ENCODE measurements around the gene PIWIL4.
"Not testable (repeated sequence)": the region's sequence is repeated elsewhere in the genome, so short reads cannot be mapped to it uniquely, and the experiment has no call there.

Gene PIWIL4

GRCh38 chr11:94638301-94638901 is 71.2 kb downstream of the PIWIL4 start:
- peak in 1 of 2 experiments; percentile 15 for DNase-seq (ENCODE audit: low read depth in 2 of 2)

GRCh38 chr11:94638902-94639373 is 71.8 kb downstream of the PIWIL4 start:
- peak in 1 of 2 experiments; percentile 17 for DNase-seq (ENCODE audit: low read depth in 2 of 2)

GRCh38 chr11:94639901-94640721 is 72.9 kb downstream of the PIWIL4 start:
- DNase-seq (ENCODE audit: low read depth in 2 of 2): no peak

GRCh38 chr11:94641167-94641761 is 74.1 kb downstream of the PIWIL4 start:
- no peak for DNase-seq (ENCODE audit: low read depth in 2 of 2)

GRCh38 chr11:94643186-94643585 is 76.0 kb downstream of the PIWIL4 start:
- not testable (repeated sequence) for DNase-seq (ENCODE audit: low read depth in 2 of 2)

GRCh38 chr11:94647926-94648325 is 80.8 kb downstream of the PIWIL4 start:
- DNase-seq (ENCODE audit: low read depth in 2 of 2): no peak

GRCh38 chr11:94648789-94649188 is 81.6 kb downstream of the PIWIL4 start:
- no peak for DNase-seq (ENCODE audit: low read depth in 2 of 2)

- DNase-seq (ENCODE audit: low read depth in 2 of 2): no peak
These were observed 82.1 kb downstream of the PIWIL4 start for GRCh38 chr11:94649254-94649653.

- DNase-seq (ENCODE audit: low read depth in 2 of 2): no peak
These were observed 82.9 kb downstream of the PIWIL4 start for GRCh38 chr11:94649964-94650623.

- peak; percentile 87 to 88 for DNase-seq (ENCODE audit: low read depth in 2 of 2)
These were observed 83.6 kb downstream of the PIWIL4 start for GRCh38 chr11:94650756-94651155.

GRCh38 chr11:94652735-94653284 is 85.6 kb downstream of the PIWIL4 start:
- DNase-seq (ENCODE audit: low read depth in 2 of 2): no peak

- no peak for DNase-seq (ENCODE audit: low read depth in 2 of 2)
These were observed 86.4 kb downstream of the PIWIL4 start for GRCh38 chr11:94653561-94653960.

- no peak for DNase-seq (ENCODE audit: low read depth in 2 of 2)
These were observed 87.0 kb downstream of the PIWIL4 start for GRCh38 chr11:94654201-94654600.

GRCh38 chr11:94655291-94655690 is 88.1 kb downstream of the PIWIL4 start:
- no peak for DNase-seq (ENCODE audit: low read depth in 2 of 2)

- no peak for DNase-seq (ENCODE audit: low read depth in 2 of 2)
These were observed 88.8 kb downstream of the PIWIL4 start for GRCh38 chr11:94655956-94656355.

- DNase-seq (ENCODE audit: low read depth in 2 of 2): peak in 1 of 2 experiments; percentile 6
These were observed 89.8 kb downstream of the PIWIL4 start for GRCh38 chr11:94656968-94657367.

GRCh38 chr11:94657629-94658028 is 90.5 kb downstream of the PIWIL4 start:
- no peak for DNase-seq (ENCODE audit: low read depth in 2 of 2)

GRCh38 chr11:94658386-94658785 is 91.2 kb downstream of the PIWIL4 start:
- no peak for DNase-seq (ENCODE audit: low read depth in 2 of 2)

- no peak for DNase-seq (ENCODE audit: low read depth in 2 of 2)
These were observed 91.7 kb downstream of the PIWIL4 start for GRCh38 chr11:94658888-94659287.

GRCh38 chr11:94661444-94661843 is 94.3 kb downstream of the PIWIL4 start:
- DNase-seq (ENCODE audit: low read depth in 2 of 2): no peak

- DNase-seq (ENCODE audit: low read depth in 2 of 2): no peak
These were observed 95.1 kb downstream of the PIWIL4 start for GRCh38 chr11:94662065-94662779.
